Cortex of kidney (tissue), 1 donor: Measurements from ENCODE around the gene AJUBA.
"Not testable (repeated sequence)": the region's sequence is repeated elsewhere in the genome, so short reads cannot be mapped to it uniquely, and the experiment has no call there.

Source experiments
- DNase-seq: peaks from one replicate; lab custom pipeline; 2025; lab: John Stamatoyannopoulos, UW

The AJUBA gene

GRCh38 chr14:23006188-23006534 lies 23.8 kb upstream of the AJUBA start:
- DNase-seq = no peak

DNA sequence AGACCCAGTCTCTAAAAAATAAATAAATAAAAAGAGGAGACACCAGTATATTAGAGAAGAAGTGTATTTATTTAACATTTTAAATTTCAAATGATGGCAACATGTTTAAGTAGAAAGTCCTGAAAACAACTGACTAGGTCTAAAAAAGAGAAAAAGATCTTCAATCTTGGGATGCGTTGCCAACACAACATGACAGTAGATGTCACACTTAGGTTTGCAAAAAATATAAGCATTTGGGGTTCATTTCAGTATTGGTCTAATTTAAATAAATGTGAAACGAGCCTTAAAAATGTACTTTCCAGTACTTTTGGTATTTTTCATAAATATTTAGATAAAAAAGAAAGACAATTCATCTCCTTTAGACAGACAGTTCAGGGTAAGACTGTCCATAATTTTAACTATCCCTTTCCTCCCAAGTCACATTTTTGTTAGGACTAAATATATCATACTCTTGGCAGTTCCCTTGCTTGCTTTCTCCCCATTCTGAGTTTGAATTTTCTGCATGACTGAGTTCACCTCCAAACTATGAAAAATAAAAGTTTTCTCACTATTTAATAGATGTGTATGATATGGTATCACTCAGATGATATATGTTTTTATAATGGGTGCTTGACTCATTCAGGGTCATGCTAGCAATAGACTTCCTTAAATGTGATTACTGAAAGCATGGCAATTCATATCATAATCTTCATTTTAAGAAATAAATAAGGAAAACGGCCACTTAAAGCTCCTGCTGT lies 23.3 kb upstream of the AJUBA start:
- DNase-seq = no peak

- DNase-seq = not testable (repeated sequence)
Observed at GRCh38 chr14:23004274-23004673, 21.9 kb upstream of the AJUBA start.

DNA sequence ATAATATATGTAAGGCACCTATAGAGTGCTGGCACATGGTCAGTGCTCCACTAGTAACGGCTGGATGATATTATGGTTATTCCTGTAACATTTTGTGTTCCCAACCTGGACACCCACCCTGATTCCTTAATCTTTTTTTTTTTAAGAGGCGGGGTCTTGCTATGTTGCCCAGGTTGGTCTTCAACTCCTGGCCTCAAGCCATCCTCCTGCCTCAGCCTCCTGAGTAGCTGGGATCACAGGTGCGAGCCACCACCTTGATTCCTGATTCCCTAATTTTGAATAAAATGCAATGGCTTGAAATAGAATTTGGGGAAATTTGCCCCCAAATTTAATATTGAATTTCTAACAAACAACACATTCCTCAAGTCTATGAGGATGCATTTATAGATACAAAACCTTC lies 20.2 kb upstream of the AJUBA start:
- DNase-seq = no peak

DNA sequence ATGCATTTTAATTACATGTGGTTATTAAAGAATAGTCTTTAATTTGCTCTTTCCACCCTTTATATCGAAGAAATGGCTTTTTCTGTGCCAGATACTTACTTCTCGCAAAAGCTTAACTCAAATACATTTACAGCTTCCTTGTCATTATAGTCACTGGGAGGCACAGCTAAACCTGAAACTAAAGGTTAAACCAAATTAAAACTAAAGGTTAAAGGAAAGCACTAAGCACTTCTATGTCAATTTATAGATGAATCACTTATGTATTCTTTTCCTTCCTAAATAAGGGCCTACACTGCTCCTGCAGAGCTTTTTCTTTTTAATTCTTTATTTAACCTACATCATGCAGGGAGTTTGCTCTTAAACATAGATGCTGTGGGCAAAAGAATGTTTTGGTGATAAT lies 18.5 kb upstream of the AJUBA start:
- no peak for DNase-seq

- no peak for DNase-seq
Observed at GRCh38 chr14:22998329-22999012, 16.1 kb upstream of the AJUBA start.

DNA sequence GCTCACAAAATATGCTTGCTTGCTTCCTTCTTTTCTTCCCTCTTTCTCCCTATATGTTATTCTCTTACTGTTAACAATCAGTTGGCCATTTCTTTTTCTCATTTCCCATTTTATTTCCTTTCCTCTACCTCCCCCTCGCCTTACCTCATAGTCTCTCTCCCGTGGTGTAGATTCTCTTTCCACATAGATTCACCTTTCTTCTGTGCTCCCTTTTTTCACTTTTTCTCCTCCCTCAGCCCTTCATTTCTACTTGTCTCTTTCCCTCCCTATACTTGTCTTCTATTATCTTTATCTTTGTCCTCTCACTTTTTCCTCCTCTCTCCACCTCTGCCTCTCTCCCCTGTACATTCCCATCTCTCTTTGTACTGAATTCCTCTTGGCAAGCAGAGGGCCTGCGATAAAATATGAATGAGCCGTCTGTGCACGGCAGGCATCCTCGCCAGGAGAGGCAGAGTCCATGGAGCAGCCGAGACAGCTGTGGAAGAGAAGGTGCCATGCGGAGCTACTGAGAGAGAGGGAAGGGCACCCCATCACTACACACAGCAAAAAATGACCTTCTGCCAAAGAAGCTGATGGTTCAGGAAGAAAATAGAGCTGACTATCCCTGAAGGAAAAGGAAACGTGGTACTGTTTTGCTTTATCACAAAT lies 15.4 kb upstream of the AJUBA start:
- DNase-seq = no peak

GRCh38 chr14:22996768-22997654 lies 14.7 kb upstream of the AJUBA start:
- DNase-seq = no peak

DNA sequence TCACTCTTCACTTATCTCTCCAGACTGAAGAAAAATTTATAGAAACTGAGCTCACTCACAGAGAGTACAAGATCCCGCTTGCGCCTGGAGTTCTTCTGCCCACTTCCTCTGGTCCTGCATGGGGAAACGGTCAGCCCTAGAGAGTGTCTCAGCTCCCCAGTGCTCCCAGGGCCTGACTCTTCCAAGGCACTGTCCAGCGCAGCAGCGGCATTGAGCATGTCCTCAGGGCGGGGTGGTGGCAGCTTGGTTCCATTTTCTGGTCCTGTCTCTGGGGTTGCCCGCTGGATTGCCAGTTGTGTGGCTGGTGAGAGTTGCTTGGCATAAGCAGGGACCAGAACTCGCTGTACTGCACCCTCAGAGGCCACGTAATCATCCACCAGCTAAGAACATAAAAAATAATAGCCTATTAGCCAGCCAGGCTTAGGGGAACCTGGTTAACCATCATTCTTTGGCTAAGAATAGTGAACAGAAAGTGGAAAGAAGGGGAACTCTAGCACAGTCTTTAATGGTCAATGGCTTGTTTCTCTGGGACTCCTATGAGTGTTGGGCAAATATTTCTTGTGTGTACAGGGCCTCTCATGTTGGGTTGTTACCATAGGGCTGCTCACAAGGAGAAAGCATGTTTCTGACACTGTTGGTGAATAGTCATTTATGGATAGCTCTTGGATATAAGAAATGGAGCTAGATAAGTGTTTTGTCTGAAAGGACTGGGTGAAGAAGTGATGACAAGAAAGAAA lies 13.7 kb upstream of the AJUBA start:
- DNase-seq = no peak

DNA sequence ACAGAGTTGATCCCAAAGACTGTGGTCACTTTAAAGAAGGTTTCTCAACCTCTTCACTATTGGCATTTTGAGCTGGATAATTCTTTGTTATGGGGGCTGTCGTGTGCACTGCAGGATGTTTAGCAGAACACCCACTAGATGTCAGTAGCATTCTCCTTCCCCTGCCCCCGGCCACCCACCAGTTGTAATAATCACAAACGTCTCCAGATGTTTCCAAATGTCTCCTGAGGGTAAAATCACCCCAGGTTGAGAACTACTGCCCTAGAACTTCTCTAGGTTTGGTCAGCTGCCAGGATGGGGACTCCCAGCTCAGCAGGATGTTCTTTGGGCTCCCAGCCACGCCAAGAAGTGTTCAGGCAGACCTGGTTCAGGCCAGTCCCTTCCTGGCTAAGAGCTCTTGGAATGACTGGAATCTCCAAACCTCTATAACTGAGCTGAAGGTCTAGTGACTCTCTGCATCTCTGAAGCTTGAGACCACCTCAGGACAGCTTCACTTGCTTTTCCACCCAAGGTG lies 12.5 kb upstream of the AJUBA start:
- no peak for DNase-seq

DNA sequence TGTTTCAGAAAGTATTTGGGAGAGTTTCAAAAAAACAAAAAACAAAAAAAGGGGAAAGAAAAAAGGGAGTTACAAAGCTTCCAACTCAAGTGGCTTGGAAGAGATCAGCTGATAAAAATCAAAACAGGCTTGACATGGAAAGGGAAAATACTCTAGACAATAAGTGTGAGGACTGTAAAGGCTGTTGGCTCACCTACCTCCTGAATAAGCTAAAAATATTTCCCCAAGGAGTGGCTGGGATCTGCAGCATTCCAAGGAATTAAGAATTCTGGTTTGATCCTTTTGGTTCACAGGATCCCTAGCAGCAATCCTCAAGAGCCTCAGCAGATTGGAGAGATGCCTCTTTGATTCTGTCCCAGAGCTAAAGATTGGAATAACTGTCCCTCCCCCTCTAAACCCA lies 11.2 kb upstream of the AJUBA start:
- no peak for DNase-seq

GRCh38 chr14:22991852-22992251 lies 9.5 kb upstream of the AJUBA start:
- no peak for DNase-seq

- no peak for DNase-seq
Observed at GRCh38 chr14:22987291-22987690, 4.9 kb upstream of the AJUBA start.

- no peak for DNase-seq
Observed at GRCh38 chr14:22986508-22987054, 4.2 kb upstream of the AJUBA start.

GRCh38 chr14:22985894-22986507 lies 3.6 kb upstream of the AJUBA start:
- no peak for DNase-seq

GRCh38 chr14:22984959-22985658 lies 2.8 kb upstream of the AJUBA start:
- no peak for DNase-seq

DNA sequence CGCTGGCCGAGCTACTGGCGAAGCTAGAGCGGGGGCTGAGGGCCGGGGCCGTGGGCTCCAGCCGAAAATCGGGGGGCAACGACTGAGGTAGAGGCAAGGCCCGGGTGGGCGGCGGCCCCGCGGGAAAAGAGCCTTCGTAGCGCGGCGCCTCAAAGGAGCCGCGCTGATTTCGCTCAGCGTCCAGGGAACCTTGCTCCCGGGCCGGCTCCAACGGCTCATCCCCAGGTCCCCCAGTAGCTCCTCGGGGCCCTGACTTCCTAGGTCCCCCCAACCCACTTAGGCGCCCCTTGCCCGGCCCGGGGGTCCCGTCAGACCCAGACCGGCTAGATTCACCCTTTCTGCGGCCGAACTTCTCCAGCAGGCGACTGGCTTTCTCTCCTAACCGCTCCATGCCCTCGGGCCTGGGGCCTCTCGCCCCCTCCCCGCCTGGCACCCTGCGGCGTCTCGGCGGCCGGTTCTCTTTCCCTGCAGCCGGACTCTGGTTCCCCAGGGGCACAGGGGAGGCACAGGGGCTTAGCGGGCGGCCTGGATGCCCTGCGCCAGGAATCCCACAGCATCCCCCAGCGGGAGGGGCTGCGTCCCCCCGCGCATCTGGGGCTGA lies 375 bp downstream of the AJUBA start:
- no peak for DNase-seq

DNA sequence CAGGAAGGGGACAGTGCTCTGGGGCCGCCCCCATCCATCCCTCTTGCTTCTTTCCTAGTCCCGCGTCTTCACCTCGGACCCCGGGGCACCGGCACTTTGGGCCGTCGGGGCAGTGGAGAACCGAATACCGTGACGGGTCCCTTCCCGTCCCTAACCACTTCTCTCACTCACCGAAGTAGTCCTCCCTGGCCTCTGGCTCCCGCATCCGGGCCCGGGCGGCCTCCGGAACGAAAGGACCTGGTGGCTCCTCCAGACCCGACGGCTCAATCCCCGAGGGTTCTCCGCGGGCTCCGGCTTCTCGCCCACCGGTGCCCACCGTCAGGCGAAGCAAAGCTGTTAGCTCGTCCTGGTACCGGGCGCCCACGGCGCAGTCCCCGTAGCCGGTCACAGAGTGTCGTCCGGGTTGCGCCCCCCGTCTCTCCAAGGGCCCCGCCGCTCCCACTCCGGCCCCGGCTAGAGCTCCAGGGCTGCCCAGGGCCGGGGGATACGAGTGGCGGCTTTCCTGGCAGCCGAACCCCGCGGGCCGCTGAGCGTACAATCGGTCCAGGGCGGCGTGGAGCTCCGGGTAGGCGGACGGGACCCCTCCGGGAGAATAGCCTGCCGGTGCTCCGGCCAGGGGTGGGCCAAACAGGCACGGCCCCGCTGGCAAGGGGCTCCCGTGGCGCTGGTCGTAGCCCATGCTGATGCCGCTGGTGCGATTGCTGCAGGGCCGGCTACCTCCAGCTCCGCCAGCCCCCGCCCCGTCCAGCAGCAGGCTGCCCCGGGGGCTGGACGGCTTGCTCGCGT lies 1.1 kb downstream of the AJUBA start:
- DNase-seq = no peak

DNA sequence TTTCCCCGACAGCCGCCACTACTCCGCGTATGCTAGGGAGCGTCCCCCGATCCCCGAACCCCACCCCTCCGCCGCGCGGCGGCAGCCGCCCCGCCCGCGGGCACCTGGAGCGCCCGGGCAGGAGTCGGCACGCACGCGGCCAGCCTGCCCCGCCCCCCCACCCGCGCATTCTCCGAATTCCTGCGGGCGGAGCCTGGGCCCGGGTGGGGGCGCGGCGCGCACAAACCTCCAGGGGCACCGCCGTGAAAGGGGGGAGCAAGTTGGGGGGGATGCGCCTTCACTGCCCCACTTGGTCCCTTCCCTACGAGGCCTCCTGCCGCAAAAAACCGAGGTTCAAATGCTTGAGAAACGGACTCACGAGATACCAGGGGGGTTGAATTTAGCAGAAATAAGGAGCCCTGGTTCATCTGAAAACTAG lies 1.7 kb downstream of the AJUBA start:
- no peak for DNase-seq
